Upper lobe of left lung (tissue), 4 donors: Measurements from ENCODE around the gene OPCML.

Experiments used
- CTCF ChIP-seq, 6 experiments: fragments of 450-650 bp in 4 of 6; fragments of 200-600 bp in 2 of 6; sonication (generic) in 2 of 6; IDR thresholded peaks; one replicate each; pipeline ENCODE4 v1.5.1; 2016 to 2019; ENCODE audit warnings: antibody characterized with exemption in 6 of 6
- EP300 ChIP-seq, 4 donors: sonication (generic); formaldehyde crosslinking; IDR thresholded peaks; one replicate each; pipeline ENCODE4 v1.5.1; 2017; ENCODE audit warnings: antibody characterized with exemption in 4 of 4, control low read depth in 2 of 4
- POLR2A ChIP-seq, 4 donors: fragments of 450-650 bp; IDR thresholded peaks; one replicate each; pipeline ENCODE4 v1.5.1; 2016 to 2017; ENCODE audit warnings: antibody characterized with exemption in 4 of 4, mild to moderate bottlenecking in 2 of 4
- POLR2AphosphoS5 ChIP-seq, 2 donors: sonication (generic); formaldehyde crosslinking; IDR thresholded peaks; one replicate each; pipeline ENCODE4 v1.5.1; 2017; ENCODE audit warnings: antibody characterized with exemption in 2 of 2

GRCh38 chr11:132561937-132562336, 970.4 kb downstream of the OPCML start:
- TF ChIP-seq CTCF (IDR thresholded peaks at IDR 0.05), result no peak
- no peak for TF ChIP-seq POLR2AphosphoS5 (IDR thresholded peaks at IDR 0.05)
- no peak for TF ChIP-seq POLR2A (IDR thresholded peaks at IDR 0.05)
- no peak for TF ChIP-seq EP300 (IDR thresholded peaks at IDR 0.05)
